Mammary epithelial cell (primary cell): ENCODE data around the gene OR2V2.

Source experiments
- EZH2 ChIP-seq: IDR thresholded peaks from 2 replicates; pipeline ENCODE4 v1.6.1; 2012; ENCODE audit warnings: low read length, inconsistent platforms, borderline replicate concordance
- TF ChIP-seq, protein P1 (sequence below), 2 donors: IDR thresholded peaks in 1 of 2; conservative IDR thresholded peaks in 1 of 2; 2 replicates each; pipeline ENCODE4 v1.5.1; 2011 to 2012; ENCODE audit warnings: inconsistent platforms in 2 of 2, low read length in 2 of 2, mild to moderate bottlenecking in 2 of 2, control low read depth in 1 of 2, low read depth in 1 of 2; ENCODE audit not compliant: insufficient read depth in 1 of 2; ENCODE audit errors: extremely low read depth in 1 of 2

DNA sequence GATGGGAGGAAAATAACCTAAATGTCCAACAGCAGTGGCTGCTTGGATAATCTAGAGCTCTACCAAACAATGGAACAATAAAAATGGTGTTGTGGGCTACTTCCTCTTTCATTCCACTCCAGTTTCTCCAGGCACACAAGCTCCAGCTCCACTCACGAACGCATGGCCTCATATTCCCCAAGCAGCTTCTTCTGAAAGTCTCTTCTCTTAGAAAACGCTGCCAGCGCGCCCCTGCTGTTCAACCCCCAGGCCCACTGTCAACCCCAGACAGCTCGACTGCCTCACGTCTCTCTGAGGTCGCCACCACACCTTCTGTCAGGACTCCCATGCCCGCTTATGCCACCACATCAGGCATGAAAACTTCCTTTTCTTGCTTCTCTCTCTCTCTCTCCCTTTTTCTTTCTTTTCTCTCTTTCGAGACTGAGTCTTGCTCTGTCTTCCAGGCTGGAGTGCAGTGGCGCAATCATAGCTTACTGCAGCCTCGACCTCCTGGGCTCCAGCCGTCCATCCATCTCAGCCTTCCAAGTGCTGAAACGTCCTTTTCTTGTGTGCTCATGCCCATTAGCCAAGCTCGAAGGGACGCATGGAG is 16.2 kb downstream of the OR2V2 start:
- TF ChIP-seq, protein P1, sequence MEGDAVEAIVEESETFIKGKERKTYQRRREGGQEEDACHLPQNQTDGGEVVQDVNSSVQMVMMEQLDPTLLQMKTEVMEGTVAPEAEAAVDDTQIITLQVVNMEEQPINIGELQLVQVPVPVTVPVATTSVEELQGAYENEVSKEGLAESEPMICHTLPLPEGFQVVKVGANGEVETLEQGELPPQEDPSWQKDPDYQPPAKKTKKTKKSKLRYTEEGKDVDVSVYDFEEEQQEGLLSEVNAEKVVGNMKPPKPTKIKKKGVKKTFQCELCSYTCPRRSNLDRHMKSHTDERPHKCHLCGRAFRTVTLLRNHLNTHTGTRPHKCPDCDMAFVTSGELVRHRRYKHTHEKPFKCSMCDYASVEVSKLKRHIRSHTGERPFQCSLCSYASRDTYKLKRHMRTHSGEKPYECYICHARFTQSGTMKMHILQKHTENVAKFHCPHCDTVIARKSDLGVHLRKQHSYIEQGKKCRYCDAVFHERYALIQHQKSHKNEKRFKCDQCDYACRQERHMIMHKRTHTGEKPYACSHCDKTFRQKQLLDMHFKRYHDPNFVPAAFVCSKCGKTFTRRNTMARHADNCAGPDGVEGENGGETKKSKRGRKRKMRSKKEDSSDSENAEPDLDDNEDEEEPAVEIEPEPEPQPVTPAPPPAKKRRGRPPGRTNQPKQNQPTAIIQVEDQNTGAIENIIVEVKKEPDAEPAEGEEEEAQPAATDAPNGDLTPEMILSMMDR (conservative IDR thresholded peaks at IDR 0.05 in 1 of 2, IDR thresholded peaks at IDR 0.05 in 1 of 2; ENCODE audit: extremely low read depth in 1 of 2, insufficient read depth in 1 of 2, low read depth in 1 of 2, low read length in 2 of 2) = no peak
- TF ChIP-seq EZH2 = no peak
